Activated T-helper 1 cell treated with anti-CD3 and anti-CD28 coated beads, Interleukin-12 subunit alpha, Interleukin-12 subunit beta, Interleukin-2, Interleukin-4 antibody, amounts not matched to agents 30 ng/mL and 10 ng/mL and 1 ng/mL, durations not matched to agents 14 hours and 24 hours and 36 hours (primary cell): Measurements from ENCODE around the gene TBC1D22B. TPM values are rescaled to one million over a fixed set of nuclear protein-coding genes. Genes with fewer than 3 reads are reported as not detected.
A peak's percentile ranks its signal among the peaks of the same experiment; 100 is the strongest.

Experiments
- DNase-seq: peaks from one replicate; pipeline ENCODE4 v3.0.0; 2021; ENCODE audit warnings: low spot score
- H3K27ac Mint-ChIP-seq: one replicate; pipeline ENCODE4 v1.8.0; 2021; ENCODE audit warnings: mild to moderate bottlenecking, mixed read lengths
- H3K27me3 Mint-ChIP-seq: one replicate; pipeline ENCODE4 v1.8.0; 2022; ENCODE audit warnings: mild to moderate bottlenecking, moderate library complexity, mixed read lengths; ENCODE audit not compliant: insufficient read depth
- H3K36me3 Mint-ChIP-seq: one replicate; pipeline ENCODE4 v1.8.0; 2021; ENCODE audit warnings: low read depth, mixed read lengths
- H3K4me1 Mint-ChIP-seq: one replicate; pipeline ENCODE4 v1.8.0; 2021; ENCODE audit warnings: low read depth, mixed read lengths
- H3K4me3 Mint-ChIP-seq: one replicate; pipeline ENCODE4 v1.8.0; 2021; ENCODE audit warnings: mild to moderate bottlenecking, moderate library complexity, mixed read lengths
- H3K9me3 Mint-ChIP-seq: one replicate; pipeline ENCODE4 v1.8.0; 2021; ENCODE audit warnings: mixed read lengths
- intact Hi-C: fragments of 100-400 bp; cut with micrococcal nuclease; formaldehyde crosslinking; loops from one replicate; pipeline ENCODE4 v1.15.1; 2024
- total RNA-seq: library from RNA; stranded (reverse); gene quantifications from 2 replicates; pipeline ENCODE4 v1.2.3, GENCODE V29; 2022

TBC1D22B gene
- total RNA-seq, 1 donor from 2014 or later = 20.8 TPM

DNA sequence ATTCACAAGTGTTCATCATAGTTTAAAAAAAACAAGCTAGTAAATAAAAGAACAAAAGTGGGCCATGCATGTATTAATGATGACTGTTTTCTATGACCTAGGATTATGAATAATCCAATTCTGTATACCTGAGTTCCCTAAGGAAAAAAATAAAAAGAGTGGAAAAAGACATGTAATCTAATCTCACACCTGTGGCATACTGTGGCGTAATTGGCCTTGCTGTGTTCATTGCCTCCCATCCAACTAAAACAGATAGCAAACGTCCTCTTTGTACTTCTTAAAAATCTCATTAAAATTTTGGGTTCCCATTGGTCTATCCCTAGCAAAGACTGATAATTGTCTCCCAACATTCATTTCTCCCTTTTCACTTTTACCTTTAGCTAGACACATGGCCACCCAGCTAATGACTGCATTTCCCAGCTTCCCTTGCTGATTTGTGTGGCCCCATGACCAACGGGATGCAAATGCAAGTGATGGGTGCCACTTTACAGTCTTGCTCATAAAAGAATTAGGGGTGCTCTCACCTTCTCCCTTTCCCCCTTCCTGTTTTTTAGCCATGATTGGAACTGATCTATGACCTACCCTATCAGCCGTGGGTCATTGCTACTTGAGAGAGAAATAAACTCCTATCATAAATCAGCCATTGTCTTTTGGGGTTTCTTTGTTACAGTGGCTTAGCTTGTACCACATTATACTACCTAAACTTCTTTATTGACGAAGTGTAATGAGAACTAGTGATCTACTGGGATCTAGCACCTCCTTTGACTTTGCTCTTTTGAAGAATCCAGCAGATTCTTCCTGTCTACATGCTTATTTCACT lies 32.0 kb upstream of the TBC1D22B start:
- no peak overlapping the region for H3K4me3 Mint-ChIP-seq
- intact Hi-C loops = no loop called here
- no peak overlapping the region for H3K27ac Mint-ChIP-seq
- no peaks in the 10 kb centered on the region for H3K27me3 Mint-ChIP-seq
- H3K9me3 Mint-ChIP-seq = no peaks in the 10 kb centered on the region
- no peak for DNase-seq
- peaks cover 28% of the 10 kb centered on the region for H3K4me1 Mint-ChIP-seq
- peaks cover 3% of the 10 kb centered on the region for H3K36me3 Mint-ChIP-seq

DNA sequence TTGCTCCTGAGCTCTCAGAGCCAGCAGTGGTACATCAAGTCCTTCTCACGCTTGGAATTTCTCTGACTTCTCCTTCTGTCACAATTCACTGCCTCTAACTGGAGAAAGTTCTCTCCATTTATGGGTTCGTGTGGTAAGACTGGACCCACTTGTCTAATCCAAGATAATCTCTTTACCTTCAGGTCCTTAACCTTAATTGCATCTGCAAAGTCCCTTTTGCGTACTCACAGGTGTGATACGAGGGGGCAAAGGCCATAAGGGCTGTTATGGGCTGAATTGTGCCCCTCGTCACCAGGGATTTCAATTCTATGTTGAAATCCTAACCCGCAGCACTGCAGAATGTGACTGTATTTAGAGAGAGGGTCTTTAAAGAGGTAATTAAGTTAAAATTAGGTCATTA lies 27.5 kb upstream of the TBC1D22B start:
- no peak for DNase-seq
- intact Hi-C loops = no loop called here
- Mint-ChIP-seq H3K27ac (no peak overlapping the region), H3K27me3 (no peaks in the 10 kb centered on the region), H3K36me3 (peaks cover 2% of the 10 kb centered on the region), H3K9me3 (no peaks in the 10 kb centered on the region), H3K4me3 (no peak overlapping the region), H3K4me1 (peaks cover 9% of the 10 kb centered on the region)

GRCh38 chr6:37232430-37233017 lies 25.0 kb upstream of the TBC1D22B start:
- intact Hi-C loops = no loop called here
- Mint-ChIP-seq H3K4me1 (peaks cover 13% of the 10 kb centered on the region), H3K36me3 (peaks cover 8% of the 10 kb centered on the region), H3K4me3 (no peak overlapping the region), H3K27ac (no peak overlapping the region), H3K9me3 (no peaks in the 10 kb centered on the region), H3K27me3 (no peaks in the 10 kb centered on the region)
- no peak for DNase-seq

DNA sequence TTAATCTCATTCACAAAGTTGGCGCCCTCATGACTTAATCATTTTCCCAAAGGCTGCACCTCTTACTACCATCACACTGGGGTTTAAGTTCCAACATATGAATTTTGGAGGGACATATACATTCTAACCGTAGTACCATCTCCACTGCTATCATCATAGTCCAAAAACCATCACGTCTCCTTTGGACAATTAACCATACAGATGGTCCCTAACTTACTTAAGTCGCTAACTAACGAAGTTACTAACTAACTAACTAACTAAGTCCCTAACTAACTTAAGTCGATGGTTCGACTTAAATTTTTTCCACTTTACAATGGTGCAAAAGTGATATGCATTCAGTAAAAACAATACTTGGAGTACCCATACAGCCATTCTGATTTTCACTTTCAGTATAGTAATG lies 24.0 kb upstream of the TBC1D22B start:
- H3K9me3 Mint-ChIP-seq = no peaks in the 10 kb centered on the region
- H3K36me3 Mint-ChIP-seq = peaks cover 11% of the 10 kb centered on the region
- H3K27ac Mint-ChIP-seq = no peak overlapping the region
- no peak for DNase-seq
- intact Hi-C loops = no loop called here
- peaks cover 22% of the 10 kb centered on the region for H3K4me1 Mint-ChIP-seq
- H3K4me3 Mint-ChIP-seq = no peak overlapping the region
- H3K27me3 Mint-ChIP-seq = no peaks in the 10 kb centered on the region

- peak overlapping the region; percentile 50 for H3K27ac Mint-ChIP-seq
These were observed 20.7 kb upstream of the TBC1D22B start for GRCh38 chr6:37236921-37237320.

GRCh38 chr6:37237789-37238188 lies 19.8 kb upstream of the TBC1D22B start:
- Mint-ChIP-seq H3K9me3 (no peaks in the 10 kb centered on the region), H3K36me3 (peaks cover 9% of the 10 kb centered on the region), H3K4me3 (no peak overlapping the region), H3K27ac (no peak overlapping the region), H3K27me3 (no peaks in the 10 kb centered on the region), H3K4me1 (peaks cover 54% of the 10 kb centered on the region)
- intact Hi-C loops = no loop called here
- DNase-seq = no peak

More at GRCh38 chr6:37236921-37237320, 20.7 kb upstream of the TBC1D22B start:
- Mint-ChIP-seq H3K36me3 (peaks cover 11% of the 10 kb centered on the region), H3K27me3 (no peaks in the 10 kb centered on the region), H3K4me1 (peaks cover 45% of the 10 kb centered on the region), H3K9me3 (no peaks in the 10 kb centered on the region), H3K4me3 (no peak overlapping the region)
- intact Hi-C loops = no loop called here
- no peak for DNase-seq

- Mint-ChIP-seq H3K9me3 (no peaks in the 10 kb centered on the region), H3K27ac (peak overlapping the region; percentile 71), H3K4me3 (no peak overlapping the region), H3K36me3 (peaks cover 9% of the 10 kb centered on the region), H3K4me1 (peaks cover 51% of the 10 kb centered on the region), H3K27me3 (no peaks in the 10 kb centered on the region)
- intact Hi-C loops = no loop called here
- DNase-seq = no peak
These were observed 19.2 kb upstream of the TBC1D22B start for GRCh38 chr6:37238381-37238780.

GRCh38 chr6:37239526-37239925 lies 18.0 kb upstream of the TBC1D22B start:
- peak overlapping the region; percentile 90 for H3K27ac Mint-ChIP-seq
- peaks cover 9% of the 10 kb centered on the region for H3K36me3 Mint-ChIP-seq
- H3K4me3 Mint-ChIP-seq = peak overlapping the region; percentile 38
- H3K9me3 Mint-ChIP-seq = no peaks in the 10 kb centered on the region
- peaks cover 58% of the 10 kb centered on the region for H3K4me1 Mint-ChIP-seq
- intact Hi-C loops = no loop called here
- DNase-seq = no peak
- H3K27me3 Mint-ChIP-seq = no peaks in the 10 kb centered on the region

GRCh38 chr6:37239950-37240713 lies 17.4 kb upstream of the TBC1D22B start:
- H3K27ac Mint-ChIP-seq = peak overlapping the region; percentile 90
- H3K27me3 Mint-ChIP-seq = no peaks in the 10 kb centered on the region
- intact Hi-C loops = loop anchor here (1.0 kb wide), 6 partner anchors 11 to 190 kb away; no protein-coding TSS in a partner anchor
- DNase-seq = peak; percentile 49
- H3K9me3 Mint-ChIP-seq = no peaks in the 10 kb centered on the region
- H3K4me3 Mint-ChIP-seq = peak overlapping the region; percentile 38
- H3K36me3 Mint-ChIP-seq = peaks cover 10% of the 10 kb centered on the region
- H3K4me1 Mint-ChIP-seq = peaks cover 64% of the 10 kb centered on the region

GRCh38 chr6:37241131-37241530 lies 16.4 kb upstream of the TBC1D22B start:
- no peaks in the 10 kb centered on the region for H3K9me3 Mint-ChIP-seq
- no peak for DNase-seq
- H3K4me3 Mint-ChIP-seq = no peak overlapping the region
- no peaks in the 10 kb centered on the region for H3K27me3 Mint-ChIP-seq
- H3K4me1 Mint-ChIP-seq = peaks cover 68% of the 10 kb centered on the region
- peaks cover 13% of the 10 kb centered on the region for H3K36me3 Mint-ChIP-seq
- intact Hi-C loops = no loop called here
- no peak overlapping the region for H3K27ac Mint-ChIP-seq

DNA sequence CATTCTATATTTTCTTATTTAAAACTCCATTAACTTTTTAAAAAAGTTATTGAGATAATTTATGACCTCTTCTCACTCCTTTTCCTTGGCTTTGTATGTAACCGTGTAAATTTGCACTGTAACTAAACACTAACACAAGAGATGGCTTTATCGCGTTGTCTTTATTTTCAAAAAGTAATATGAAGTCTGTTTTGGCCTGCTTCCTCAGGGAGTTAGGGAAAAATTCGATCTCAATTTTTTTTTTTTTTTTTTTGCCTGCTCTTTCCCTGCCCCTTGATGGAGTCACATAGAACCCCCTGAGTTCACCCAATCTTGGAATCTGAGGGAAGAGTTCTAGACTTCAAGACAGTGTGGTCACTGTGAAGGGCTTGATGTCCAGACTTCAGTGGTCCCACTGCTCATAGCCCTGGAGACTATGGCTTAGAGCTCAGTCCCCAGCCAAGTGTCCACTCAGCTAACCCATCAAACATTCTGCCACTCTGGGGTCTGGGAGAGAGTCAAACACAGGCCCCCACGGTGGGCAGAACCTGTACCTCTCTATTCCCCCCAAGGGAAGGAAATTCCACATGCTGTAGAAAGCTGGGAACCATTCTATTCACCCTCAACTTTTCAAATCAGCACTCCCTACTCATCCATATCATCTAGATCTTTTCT lies 15.7 kb upstream of the TBC1D22B start:
- Mint-ChIP-seq H3K27ac (peak overlapping the region; percentile 4), H3K27me3 (no peaks in the 10 kb centered on the region), H3K4me1 (peaks cover 65% of the 10 kb centered on the region), H3K9me3 (no peaks in the 10 kb centered on the region), H3K4me3 (no peak overlapping the region), H3K36me3 (peaks cover 11% of the 10 kb centered on the region)
- intact Hi-C loops = no loop called here
- DNase-seq = no peak

DNA sequence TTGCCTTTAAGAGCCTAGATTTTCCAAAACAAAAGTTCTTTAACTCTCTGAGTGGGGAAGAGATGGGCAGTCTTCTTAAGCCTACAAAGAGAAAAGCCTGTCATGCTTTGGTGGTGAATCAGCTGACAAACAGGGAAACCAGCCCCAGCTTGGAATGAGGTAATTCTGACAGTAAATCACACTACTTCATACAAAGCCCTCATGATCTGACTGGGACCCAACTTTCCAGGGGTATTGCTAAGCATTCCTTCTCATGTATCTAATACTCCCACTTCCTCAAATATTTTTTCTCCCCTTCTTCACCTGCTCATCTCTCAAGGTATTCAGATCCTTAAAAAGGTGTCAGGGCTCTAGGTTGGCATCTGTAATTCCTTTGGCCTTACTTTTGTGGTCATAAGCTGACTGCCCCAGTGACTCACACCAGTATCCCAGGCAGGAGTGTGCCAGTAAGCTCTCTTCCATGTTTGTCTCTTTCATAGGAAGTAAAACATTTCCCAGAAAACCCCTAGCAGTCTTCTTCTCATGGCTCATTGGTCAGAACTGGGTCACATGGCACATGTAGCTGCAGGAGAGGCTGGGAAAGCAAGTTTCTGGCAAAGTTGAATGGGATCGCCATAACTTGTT lies 15.0 kb upstream of the TBC1D22B start:
- no peaks in the 10 kb centered on the region for H3K9me3 Mint-ChIP-seq
- peaks cover 9% of the 10 kb centered on the region for H3K36me3 Mint-ChIP-seq
- no peak overlapping the region for H3K4me3 Mint-ChIP-seq
- DNase-seq = no peak
- intact Hi-C loops = no loop called here
- H3K4me1 Mint-ChIP-seq = peaks cover 58% of the 10 kb centered on the region
- H3K27me3 Mint-ChIP-seq = peaks cover 1% of the 10 kb centered on the region
- H3K27ac Mint-ChIP-seq = no peak overlapping the region
